Activated CD4-positive, alpha-beta T cell treated with anti-CD3 and anti-CD28 coated beads for 48 hours (primary cell): Measurements from ENCODE around the gene BORCS5.

ENCODE experiments used
- DNase-seq: peaks from one replicate; pipeline ENCODE4 v3.0.0-alpha.2; 2020

The BORCS5 gene

DNA sequence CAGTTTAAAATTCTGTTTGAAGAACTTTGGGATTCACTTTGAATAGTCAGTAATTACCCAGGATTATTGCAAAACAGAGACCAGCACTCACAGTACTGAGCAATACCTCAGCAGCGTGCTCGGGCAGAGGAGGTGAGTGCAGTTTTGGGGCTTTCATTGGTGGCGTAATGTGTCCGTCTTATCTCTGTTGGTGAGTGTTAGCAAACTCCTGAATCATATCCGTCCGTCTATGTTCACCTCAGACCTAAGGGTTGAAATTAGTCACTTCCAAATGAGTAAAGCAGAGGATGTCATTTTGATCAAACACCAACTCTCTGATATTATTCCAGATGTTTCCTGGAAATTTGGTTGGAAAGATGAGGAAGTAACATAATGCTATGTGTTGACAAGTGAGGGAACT, 82.8 kb downstream of the BORCS5 start:
- DNase-seq, result peak; percentile 86

DNA sequence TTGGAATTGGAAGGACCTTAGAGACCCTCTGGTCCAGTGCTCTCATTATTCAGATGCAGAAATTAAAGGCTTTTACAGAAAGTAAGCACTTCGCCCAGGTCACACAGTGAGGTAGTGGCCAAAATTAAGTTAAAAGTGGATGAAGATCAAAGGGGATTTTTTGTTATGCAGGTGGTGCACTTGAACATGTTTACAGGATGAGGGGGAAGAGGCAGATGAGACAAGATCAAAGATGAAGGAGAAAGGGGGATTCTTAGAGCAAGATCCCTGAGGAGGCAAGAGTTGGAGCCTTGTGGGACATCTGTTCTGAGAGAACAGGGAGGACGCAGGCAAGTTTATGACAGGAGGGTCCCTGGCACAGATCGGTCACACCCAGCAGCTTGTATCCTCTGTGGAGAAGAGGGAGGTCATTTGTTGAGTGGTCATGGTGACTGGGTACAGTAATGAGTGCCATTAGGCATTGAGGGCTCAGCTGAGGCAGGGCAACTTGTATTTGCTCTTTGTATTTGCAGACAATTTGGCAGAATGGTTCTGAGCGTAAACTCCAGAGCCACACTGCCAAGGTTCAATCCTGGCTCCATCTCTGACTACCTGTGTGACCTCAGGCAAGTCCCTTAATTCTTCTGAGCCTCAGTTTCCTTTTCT, 84.0 kb downstream of the BORCS5 start:
- DNase-seq, result no peak

DNA sequence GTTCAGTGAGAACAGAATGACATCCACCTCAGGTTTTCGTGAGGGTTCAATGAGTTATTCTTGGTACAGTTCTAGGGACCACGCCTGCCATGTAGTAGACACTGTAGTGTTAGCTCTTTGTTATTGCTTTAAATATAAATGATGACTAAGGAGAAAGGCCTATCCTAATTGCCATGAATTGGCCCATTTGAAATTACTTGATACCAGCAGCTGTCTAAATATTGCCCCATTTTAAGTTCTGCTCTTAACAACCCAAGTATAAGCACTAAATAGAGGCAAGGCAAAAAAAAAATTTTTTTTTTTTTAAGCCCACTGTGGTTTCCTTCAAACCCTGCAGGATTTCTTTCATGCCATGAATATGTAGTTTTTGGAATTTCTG, 84.5 kb downstream of the BORCS5 start:
- DNase-seq, result no peak

DNA sequence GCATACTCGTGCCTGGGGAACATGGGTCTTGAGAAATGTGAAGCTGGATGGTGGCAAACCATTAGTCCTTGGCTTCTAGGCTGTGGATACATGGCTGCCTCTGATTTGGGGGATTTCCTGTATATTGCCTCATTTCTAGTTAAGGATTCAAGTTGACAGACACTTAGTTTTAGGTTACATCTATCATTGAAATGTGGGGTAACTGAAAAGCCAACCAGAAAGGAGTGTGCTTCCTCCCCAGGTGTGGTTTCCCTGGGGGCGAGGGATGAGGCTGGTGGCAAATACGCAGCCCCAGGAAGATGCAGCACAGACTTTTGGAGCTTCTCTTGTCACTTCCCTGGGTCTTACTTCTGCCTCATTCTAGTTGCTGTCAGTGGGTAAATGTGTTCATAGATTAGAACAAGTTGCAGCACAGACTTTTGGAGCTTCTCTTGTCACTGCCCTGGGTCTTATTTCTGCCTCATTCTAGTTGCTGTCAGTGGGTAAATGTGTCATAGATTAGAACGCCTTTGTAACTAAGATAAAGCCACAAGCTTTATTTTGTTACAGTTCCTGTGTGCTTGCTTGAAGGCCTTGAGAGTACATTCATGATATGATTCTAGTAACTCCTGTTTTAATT, 85.1 kb downstream of the BORCS5 start:
- peak; percentile 57 for DNase-seq

DNA sequence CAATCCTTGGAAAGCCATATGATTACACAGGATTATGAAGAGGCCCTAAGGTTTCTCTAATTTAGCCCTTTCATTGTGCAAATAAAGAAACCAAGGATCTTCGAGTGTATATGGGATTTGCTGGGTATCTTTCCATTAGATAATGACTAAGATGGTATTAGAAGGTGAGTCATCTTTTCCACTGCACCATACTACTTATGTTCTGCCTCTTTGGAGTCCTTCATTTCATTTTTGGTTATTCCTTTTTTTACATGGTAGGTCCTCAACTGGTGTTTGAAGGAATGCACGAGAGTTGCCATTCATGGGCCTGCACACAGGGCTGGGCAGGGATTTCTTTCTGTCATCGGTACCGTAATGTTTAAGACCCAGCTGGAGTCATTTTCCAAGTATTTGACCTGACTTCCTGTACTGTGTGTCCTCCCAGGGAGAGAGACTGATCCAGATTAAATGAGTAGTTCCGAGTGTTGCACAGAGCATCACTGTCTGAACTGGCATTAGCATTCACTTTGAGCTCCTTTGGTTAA, 85.7 kb downstream of the BORCS5 start:
- DNase-seq, result no peak

DNA sequence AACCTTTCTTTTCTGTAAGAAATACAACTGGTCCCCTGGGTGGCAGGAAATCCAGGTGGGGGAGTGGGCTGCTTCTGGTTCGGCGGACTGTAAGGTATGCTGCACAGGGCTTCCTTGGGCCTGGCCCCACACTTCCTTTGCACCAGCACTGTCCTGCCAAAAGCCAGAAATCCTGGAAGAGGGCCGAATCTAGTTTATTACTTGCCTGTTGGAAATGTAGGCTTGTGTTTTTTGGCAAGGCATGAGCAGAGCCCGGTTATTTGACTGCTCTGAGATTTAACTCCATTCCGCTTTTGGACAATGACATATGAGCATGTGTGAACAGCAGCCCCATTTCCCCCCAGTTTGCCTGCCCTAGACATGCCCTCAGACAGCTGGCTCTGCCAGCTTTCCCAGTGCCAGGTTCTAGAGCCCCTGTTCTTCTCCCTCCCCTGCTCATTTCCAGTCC, 86.6 kb downstream of the BORCS5 start:
- no peak for DNase-seq

DNA sequence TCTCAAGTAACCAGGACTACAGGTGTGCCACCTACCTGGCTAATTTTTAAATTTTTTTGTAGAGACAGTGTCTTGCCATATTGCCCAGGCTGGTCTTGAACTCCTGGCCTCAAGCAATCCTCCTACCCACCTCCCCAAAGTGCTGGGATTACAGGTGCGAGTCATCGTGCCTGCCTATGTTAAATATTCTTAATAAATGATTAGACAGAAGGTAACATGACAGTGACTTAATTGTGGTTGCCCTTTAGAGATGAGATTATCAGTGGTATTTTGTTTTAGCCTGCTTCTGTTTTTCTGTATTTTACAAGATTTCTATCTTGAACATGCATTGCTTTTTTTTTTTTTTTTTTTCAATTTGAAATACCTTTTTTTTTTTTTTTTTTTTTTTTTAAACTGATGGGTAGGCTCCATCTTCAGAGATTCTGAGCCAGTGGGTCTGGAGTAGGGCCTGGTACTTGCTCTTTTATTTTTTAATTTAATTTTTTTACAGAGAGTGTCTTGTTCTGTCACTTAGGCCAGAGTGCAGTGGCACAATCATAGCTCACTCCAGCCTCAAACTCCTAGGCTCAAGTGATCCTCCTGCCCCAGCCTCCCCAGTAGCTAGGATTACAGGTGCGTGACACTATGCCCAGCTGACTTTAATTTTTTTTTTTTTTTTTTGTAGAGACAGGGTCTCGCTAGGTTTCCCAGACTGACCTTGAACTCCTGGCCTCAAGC, 88.4 kb downstream of the BORCS5 start:
- no peak for DNase-seq

DNA sequence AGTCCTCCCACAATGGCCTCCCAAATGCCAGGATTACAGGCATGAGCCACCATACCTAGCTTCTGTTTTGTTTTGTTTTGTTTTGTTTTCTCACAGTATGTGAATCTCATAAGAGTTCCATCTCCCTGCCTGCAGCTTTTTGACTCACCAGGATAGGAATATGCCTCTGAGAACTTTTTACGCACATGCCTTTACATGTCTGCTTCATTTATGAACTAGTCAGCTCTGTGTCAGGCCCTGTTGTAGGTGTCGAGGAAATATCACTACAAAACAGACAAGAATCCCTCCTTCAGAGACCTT, 89.0 kb downstream of the BORCS5 start:
- no peak for DNase-seq

DNA sequence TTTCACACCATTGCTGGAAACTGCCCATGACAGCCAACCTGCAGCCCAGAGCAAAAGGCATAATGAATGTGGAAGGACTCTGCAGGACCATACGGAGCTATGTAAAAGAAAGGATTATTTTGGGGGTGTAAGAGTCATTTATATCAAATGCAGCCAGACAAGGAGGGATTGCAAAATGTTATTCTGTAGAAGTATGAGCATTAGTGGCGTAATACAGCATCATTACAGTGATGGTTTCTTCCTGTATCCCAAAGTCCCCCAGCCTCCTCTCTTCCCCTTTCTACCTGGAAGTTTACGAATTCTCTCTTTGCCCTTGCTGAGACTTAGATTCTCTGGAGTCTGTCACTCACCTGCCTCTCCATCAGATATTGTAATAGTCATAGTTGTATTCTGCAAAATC, 89.9 kb downstream of the BORCS5 start:
- DNase-seq, result no peak

DNA sequence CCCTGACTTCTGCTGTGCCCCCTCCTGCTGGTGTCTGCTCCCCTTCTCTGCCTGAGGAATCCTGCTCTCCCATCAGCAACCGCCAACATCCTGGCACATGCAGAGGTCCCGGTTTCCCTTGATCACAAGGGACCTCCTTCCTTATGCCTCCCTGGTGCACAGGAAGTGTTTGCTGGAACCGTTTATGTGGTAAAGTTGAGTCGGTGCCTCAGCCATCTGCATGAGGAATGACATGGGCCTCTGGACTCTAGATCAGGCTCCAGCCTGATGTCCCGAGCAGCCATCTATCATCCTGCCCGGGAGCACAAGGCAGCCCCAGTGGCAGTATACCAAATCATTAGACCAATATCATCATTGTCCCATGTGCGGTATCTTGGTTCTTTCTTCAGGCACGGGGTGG, 90.4 kb downstream of the BORCS5 start:
- no peak for DNase-seq

DNA sequence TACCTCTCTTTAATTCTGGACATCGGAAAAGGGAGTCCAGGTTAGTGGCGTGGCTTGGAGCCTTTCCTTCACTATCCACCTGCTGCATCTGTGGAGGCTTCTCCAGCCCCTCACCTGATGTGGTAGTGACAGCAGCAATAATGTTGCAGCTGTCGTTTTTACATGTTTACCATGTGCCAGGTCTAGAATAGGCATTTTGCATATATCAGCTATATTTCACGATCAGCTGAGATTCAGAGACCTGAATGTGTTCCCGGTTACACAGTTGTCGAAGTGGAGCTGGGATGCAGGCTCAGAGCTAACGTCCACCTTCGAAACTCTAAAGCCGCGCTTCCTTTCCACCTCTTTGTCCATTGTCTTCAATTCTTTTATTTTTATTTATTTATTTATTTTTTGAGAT, 91.0 kb downstream of the BORCS5 start:
- DNase-seq, result no peak

DNA sequence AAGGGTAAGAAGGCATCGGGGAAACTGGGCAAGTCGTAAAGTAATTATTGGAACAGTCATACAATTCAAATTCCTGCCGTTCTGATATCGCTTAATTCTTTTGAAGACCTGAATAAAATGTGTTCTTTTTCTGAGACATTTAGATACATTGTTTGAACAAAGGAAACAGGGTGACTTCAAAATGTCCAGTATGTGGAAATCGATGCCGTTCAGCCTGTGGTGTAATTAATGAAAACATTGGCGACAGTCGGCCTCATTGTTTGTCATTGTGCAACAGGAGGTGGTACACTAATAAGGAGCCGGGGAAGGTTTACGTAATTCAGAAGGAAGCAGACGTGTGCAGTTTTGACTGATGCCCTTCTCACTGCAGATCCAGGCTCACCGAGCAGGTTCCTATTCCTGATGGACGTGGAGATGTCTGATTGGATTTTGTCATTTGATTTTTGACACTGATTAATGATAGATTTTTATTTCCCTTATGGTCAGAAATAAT, 92.7 kb downstream of the BORCS5 start:
- DNase-seq, result no peak

DNA sequence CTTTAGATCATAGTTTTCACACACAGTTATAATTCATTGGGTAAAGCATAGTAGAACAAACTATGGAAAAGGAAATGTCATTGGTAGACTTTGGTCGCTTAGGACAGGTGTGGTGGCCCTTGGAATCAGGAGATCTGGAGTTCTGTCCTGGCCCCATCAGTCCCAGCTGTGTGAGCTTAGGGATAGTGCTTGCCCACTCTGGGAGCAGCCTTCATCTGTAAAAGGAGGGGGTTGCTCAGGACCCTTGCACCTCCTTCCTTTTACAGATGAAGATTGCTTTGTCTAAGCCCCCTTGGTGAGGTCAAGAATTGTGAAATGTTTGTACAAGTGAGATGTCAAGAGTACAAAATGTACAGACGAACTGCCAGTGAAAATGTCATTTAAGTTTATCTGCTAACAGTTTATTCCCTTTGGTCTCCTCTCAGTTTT, 93.2 kb downstream of the BORCS5 start:
- no peak for DNase-seq

DNA sequence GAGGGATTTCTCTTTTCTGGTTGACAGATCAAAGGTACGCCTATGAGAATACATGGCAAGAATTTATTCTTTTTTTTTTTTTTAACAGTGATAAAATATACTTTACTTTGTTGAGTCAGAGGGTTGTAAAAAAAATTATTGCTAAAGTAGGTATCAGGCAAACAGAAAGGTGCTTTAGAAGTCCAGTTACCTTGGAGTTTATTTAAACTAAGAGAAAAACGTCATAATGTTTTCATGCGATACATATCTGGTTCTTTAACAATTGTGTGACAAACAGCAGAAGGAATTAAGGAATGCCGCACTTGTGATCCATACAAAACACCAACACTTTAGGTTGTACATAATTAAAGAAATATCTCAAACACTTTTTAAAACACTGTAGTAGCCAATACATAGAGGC, 94.2 kb downstream of the BORCS5 start:
- DNase-seq, result no peak

DNA sequence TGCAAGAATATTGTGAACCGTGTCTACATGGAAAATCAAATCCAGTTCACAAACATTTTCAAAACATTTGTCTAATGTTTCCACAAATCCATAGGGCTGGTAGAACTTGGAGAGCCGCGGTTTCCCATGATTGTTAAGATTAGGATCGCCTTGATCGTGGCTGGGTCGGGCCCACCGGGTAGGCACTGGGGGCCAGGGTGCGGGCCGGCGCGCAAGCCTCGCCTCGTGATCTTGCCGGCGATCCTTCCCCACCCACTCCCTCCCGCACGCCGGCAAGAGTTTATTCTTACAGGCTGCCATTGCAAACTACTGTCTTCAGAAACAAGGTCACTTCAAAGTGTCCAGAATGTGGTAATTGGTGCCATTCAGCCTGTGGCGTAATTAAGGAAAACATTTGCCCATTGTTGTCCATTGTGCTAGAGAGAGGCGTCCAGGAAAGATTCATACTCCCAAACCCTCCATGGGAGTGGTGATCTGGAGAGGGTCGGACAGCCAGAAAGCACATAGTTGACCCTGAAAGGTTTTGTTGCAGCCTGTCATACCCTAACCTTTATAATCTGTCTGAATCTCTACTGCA, 95.5 kb downstream of the BORCS5 start:
- no peak for DNase-seq

DNA sequence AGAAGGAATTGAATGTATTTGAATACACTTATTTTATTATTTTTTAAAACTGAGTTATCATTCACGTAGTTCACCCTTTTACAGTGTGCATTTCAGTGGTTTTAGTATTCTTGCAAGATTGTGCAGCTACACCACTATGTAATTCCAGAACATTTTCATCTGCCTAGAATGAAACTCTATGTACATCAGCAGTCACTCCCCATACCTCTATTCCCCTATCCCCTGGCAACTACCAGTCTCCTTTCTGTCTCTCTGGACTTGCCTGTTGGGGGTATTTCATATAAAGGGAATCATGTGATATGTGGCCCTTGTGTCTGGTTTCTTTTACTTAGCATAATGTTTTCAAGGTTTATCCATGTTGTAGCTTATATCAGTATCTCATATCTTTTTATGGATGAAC, 96.8 kb downstream of the BORCS5 start:
- no peak for DNase-seq

DNA sequence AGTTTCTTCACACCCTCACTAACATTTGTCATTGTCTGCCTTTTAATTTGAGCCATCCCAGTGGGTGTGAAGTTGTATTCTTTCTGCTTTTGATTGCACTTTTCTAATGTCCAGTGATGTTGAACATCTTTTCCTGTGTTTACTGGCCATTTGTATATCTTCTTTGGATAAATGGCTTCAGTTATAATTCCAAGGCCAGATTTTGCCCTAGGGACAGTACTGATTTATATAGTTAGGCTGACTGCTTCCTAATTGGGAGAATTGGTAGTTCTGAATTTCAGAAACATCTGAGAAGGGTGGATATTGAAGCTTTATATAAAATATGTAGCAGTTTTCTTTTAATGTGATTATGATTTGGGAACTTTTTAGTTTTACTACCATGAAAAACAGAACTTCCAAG, 97.4 kb downstream of the BORCS5 start:
- no peak for DNase-seq

DNA sequence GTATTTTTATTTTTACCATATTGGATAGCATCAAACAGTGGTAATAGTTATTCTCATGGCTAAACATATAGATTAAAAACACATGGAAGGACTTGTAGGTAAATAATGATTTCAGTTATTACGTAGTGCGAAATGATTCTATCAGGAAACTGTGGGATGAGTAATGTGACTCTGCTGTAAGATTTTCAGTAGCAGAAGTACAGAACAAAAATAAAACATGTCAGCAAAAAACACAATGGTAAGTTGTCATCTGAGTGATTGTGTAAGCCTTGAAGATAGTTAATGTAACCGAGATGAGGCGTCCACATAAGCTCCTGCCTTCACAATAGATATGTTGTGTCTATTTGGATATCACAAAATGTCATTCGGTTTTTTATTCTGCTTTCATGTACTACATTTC, 99.8 kb downstream of the BORCS5 start:
- DNase-seq, result no peak

DNA sequence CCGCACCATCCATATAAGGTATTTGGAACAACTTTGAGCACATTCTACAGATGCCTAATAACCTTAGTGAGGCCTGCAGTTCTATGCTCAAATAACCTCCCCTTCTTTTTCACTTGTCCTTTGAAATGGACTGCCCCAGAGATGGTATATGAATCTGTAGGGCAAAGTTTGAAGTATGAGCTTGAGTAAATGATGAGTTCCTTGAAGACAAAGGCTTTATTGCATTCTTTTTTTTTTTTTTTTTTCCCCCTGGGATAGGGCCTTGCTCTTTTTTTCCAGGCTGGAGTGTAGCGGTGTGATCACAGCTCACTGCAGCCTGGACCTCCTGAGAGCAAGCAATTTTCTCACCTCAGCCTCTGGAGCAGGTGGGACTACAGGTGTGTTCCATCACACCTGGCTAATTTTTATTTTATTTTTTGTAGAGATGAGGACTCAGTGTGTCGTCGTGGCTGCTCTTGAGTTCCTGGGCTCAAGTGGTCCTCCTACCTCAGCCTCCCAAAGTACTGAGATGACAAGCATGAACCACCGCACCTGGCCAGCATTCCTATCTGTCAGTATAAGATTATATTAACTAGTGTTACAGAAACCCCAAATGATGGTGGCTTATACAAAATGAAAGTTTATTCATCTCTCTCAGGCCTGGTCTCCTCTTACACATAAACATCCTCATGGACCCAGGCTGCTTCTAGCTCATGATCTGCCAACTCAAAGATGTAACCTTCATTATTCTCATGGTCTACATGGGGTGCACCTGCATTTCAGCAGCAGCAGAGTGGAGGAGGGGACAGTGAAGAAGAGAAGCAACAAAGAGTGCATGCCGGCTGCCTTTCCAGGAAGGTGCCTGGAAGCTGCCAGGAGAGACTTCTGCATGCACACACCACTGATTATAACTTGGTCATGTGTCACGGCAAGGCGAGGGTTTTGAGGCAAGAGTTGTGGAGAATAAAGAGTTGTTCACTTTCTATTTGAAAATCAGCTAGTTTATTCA, 104.4 kb downstream of the BORCS5 start:
- peak; percentile 61 for DNase-seq

DNA sequence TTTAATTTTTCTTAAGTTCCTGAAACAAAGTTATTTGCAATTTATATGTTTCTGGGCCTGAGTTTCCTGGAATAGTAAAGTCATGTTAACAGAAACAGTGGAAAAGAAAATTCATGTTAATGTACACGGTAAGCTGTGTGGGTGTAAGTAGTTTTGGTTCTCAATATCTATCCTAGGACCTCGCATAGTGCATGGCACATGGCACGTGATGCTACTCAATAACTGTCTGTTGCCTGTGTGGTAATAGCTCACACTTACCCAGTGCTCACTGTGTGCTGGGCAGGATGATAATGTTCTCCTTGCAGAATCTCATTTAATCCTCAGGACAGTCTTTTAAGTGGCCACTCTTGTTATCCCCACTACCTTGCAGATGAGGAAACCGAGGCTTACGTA, 105.0 kb downstream of the BORCS5 start:
- peak; percentile 66 for DNase-seq

DNA sequence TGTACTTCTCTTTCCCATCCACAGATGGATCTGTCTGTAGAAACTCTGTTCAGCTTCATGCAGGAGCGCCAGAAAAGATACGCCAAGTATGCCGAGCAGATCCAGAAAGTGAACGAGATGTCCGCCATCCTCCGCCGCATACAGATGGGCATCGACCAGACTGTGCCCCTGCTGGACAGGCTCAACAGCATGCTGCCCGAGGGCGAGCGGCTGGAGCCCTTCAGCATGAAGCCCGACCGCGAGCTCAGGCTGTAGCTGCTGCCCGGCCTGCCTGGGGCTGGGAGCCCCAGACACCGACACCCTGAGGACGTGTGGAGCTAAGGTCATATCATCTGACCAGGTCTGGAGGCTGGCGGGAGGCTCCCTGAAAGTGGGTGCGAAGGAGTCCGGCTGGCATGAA, 108.6 kb downstream of the BORCS5 start:
- no peak for DNase-seq

DNA sequence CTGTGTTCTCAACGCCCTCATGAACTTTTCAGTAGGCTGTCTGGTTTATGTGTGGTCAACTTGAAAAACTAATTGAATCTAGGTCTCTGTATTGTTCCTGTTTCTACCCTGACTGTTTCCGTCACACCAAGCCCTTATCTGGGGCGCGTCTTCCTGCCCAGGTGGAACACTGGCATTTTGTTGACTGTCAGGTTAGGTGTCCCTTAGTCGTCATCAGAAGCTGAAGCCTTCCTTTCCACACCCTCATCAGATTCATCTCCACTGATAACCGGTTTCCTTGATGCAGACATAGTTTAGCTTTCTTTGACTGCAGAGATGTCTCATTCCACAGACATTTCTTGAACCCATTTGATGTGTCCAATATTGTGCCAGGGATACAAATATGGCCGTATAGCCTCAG, 109.3 kb downstream of the BORCS5 start:
- DNase-seq, result peak; percentile 54

DNA sequence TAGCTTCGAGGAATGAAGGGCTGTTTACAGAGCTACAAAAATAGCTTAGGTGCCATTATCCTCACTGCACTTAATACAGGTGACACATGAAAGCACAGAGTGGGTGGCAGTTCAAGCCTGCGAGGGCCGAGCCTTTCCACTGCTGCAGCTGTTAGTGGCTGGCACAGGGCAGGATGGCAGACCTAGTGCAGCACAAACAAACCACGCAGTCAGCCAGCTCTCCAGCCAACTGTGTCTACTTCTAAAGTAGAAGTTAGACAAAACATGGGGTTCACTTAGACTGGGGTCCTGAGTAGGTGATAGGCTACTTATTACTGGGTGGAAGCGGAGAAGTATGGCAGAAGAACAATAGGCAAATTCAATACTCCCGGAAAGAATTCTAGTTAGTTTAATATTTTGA, 110.4 kb downstream of the BORCS5 start:
- DNase-seq, result peak; percentile 59
